Fibroblast of skin of right quadriceps (primary cell): Measurements from ENCODE around the gene JPH4.
"Not testable (repeated sequence)": the region's sequence is repeated elsewhere in the genome, so short reads cannot be mapped to it uniquely, and the experiment has no call there.

Experiments used
- DNase-seq: peaks from one replicate; pipeline ENCODE4 v3.0.0-alpha.2; 2013

Gene JPH4

GRCh38 chr14:23608454-23608853 is 29.9 kb upstream of the JPH4 start:
- DNase-seq, result no peak

DNA sequence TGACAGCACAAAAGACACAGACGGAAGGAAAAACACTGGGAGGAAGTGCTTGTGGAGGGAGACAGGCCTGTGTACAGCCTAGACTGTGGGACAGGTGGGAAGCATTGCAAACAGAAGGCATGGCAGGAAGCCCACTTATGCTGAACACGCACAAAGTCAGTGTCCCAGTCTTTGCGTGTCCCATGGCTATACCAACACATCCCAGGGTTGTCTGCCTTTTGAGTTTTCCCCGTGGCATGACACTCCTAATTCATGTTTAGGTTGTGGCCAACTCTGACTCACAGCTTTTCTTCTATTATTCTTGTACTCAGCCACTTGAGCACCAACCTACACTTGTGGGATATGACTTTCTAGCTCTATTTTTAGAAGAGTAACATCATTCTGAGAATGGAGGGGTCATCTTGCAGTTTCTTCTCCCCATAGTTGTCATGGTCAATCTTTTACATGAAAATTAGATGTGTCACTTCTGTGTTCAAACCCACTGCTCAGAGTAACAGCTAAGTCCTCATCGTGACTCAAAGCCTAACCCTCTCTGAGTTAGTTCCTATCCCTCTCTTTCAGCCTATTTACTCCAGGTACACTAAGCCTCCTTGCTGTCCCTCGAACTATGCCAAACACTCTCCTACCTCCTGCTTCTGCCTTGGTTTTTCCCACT is 27.5 kb upstream of the JPH4 start:
- no peak for DNase-seq

GRCh38 chr14:23604675-23605170 is 26.1 kb upstream of the JPH4 start:
- no peak for DNase-seq

DNA sequence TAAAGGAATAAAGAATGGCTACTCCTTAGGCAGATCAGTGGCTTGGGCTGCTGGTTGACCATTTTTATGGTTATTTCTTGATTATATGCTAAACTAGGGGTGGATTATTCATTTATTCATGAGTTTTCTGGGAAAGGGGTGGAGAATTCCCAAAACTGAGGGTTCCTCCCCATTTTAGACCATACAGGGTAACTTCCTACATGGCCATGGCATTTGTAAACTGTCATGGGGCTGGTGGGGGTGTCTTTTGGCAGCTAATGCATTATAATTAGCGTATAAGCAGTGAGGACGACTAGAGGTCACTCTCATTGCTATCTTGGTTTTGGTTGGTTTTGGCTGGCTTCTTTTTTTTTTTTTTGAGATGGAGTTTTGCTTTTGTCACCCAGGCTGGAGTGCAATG is 25.6 kb upstream of the JPH4 start:
- no peak for DNase-seq

DNA sequence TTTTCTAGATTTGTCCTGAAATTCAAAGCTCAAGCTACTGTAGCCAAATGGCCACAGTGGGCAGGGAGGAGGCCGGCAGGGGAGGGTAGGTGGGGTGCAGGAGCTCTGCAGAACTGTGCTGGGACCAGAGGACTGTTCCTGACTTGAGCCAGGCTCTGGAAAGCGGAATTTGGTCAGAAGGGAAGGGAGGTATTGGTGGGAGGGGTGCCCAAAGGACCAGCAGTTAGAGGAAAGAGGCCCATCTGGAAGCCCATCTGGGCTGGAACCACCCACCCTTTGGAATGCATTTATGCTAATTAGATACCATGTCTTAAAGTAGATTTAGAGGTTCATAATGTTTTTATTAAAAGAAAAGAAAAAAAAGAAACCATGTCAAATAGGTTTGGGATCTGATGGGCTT is 24.5 kb upstream of the JPH4 start:
- no peak for DNase-seq

DNA sequence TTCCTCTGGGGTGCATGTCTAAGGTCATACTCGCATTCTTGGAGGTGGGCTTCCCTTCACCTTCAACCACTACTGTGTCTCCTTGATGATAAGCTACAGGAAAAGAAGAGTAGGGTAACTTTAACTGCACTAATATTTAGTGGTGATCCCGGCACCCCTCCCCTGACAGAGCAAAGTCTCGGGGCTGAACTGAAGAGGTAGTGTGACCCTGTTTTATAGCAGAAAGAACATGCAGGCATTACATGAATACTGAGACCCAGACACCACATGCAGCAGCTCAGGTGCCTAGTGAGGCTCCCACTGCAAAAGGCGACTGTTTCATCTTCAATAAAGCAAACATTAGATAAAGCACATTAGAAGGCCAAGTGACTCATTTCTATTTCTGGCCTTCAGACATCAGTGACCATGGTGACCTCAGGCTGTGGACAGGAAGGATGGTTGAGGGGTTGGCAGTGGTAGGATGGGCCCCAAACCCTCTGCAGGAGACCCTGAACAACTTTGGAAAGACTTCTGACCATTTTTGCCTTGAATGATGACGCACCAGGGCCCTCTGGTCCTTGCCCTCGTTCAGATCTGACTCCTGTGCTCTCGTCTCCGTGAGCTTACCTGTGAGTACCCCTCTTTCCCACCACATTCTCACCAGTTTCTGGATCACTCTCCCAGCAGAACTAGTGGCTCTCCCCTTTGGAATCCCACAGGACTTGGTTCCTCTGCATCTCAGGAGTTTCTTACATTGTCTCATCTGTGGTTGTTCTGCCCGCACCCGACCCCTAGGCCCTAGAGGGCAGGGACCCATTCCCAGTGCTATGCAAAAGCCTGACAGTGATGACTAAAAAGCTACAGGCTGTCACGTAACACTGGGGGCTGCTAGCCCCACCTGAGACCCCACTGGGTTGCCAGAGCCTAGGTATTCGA is 23.8 kb upstream of the JPH4 start:
- DNase-seq, result no peak

DNA sequence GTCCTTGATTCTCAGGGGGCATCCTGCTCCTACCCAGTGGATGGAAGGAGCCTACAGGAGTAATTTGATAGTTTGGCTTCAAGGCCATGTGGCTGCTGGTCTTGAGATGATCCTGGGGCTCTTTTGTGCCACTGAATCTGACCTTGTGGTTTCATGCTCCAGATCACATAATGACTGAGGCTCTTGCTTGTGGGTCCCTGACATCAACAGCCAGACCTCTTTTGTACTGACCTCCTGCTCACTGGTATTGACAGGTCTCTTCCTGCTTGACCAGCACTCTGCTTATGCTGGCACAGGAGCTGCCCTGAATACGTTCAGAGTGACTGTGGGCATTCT is 23.2 kb upstream of the JPH4 start:
- no peak for DNase-seq

- DNase-seq, result no peak
Observed at GRCh38 chr14:23601424-23601823, 22.8 kb upstream of the JPH4 start.

GRCh38 chr14:23600806-23601205 is 22.2 kb upstream of the JPH4 start:
- no peak for DNase-seq

GRCh38 chr14:23600322-23600707 is 21.7 kb upstream of the JPH4 start:
- DNase-seq, result no peak

GRCh38 chr14:23594191-23594590 is 15.6 kb upstream of the JPH4 start:
- not testable (repeated sequence) for DNase-seq

- no peak for DNase-seq
Observed at GRCh38 chr14:23590198-23590597, 11.6 kb upstream of the JPH4 start.

DNA sequence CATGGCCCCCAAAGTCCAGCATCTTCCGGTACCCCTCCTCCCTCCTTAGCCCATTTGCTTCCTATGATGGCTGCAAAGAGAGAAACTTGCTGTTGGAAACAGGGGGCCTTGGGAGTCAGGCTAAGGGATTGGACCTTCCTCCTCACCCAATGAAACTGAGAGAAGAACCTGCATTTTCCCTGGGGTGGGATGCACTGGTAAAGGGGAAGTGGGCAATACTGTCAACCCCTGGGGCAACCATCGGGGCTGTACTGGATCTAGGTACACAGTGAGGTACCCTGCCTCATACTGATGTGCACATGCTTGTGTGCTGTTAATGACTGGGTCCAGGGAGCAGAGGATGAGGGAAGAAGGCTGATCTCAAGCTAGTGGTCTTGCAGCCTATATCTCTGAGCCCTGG is 11.0 kb upstream of the JPH4 start:
- DNase-seq, result no peak

GRCh38 chr14:23588884-23589598 is 10.5 kb upstream of the JPH4 start:
- peak; percentile 82 for DNase-seq

- not testable (repeated sequence) for DNase-seq
Observed at GRCh38 chr14:23584527-23585203, 6.1 kb upstream of the JPH4 start.

GRCh38 chr14:23583761-23584526 is 5.4 kb upstream of the JPH4 start:
- DNase-seq, result not testable (repeated sequence)

DNA sequence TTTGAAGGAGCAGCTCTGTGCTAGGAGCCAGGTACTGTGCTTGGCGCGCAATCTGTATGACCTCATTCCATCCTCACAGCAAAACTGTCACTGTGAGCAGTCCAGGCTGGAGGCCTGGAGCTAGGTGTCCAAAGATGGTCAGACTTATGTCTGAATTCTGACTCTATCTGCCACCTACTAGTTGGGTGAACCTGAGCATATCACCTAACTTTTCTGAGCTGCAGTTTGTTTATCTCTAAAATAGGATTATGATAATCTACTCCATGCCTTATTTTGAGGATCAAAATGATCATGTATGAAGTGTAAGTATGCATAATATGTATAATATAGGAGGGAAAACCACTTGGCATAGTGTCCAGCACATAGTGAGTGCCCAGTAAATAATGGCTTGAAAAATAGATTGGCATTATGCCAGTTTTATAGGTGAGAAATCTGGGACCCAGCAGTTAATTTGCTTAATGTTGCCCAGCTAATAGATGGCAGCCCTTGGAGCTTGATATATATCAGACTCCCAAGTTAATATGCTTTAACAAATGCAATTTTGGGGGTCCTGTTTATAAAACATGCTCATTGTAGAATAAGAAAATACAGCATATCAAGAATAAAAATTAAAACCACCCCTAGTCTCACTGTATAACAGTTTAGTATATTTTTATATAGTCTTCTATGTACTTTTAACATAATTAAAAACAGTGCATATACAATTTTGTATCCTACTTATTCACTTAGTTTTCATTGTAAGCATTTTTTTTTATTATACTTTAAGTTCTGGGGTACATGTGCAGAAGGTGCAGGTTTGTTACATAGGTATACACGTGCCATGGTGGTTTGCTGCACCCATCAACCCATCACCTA is 4.5 kb upstream of the JPH4 start:
- DNase-seq, result no peak

GRCh38 chr14:23580948-23581281 is 2.3 kb upstream of the JPH4 start:
- no peak for DNase-seq

DNA sequence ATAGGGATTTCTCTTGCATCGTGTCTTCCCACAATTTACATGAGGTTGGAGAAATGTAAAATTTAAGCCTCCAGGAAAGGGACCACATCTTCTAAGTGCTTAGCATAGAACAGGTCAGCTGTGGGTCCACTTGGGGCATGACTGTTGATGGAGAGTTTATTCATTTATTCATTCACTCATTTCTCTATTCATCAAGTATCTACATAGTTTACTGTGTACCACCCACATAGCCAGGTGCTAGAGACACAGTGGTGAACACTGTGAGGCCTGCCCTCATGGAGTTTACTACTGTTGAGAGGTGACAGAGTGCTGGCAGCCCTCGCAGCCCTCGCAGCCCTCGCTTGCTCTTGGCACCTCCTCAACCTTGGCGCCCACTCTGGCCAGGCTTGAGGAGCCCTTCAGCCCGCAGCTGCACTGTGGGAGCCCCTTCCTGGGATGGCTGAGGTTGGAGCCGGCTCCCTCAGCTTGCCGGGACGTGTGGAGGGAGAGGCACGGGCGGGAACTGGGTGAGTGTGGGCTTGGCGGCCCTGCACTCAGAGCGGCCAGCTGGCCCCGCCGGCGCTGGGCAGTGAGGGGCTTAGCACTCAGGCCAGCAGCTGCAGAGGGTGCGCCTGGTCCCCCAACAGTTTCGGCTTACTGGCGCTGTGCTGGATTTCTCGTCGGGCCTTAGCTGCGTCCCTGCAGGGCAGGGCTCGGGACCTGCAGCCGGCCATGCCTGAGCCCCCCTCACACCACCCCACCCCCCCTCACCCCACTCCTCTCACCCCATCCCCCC is 1.7 kb upstream of the JPH4 start:
- DNase-seq, result no peak

- no peak for DNase-seq
Observed at GRCh38 chr14:23579739-23580138, 1.1 kb upstream of the JPH4 start.

DNA sequence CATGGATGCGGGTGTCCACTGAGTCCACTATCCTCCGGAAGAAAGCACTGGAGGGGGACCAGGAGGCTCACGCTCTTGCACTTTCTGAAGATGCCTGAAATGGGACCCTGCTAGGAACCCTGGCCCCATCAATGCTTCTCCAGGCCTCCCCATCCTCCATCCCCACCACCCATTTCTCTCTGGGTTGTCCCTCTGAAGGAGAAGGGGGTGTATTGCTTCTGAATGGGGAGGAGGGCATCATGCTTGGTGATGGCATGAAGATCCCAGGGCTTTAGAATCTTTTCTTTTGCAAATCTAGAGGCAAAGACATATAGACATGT is 681 bp upstream of the JPH4 start:
- DNase-seq, result no peak
